ENCODE data around the gene MTFR2. TPM values are rescaled to one million over a fixed set of nuclear protein-coding genes. Genes with fewer than 3 reads are reported as not detected.

Gene MTFR2
- polyA plus RNA-seq, 1 donor (not counting 4 experiments of a cell fraction or from before 2014, with no cell fraction given): 12.0 TPM

DNA sequence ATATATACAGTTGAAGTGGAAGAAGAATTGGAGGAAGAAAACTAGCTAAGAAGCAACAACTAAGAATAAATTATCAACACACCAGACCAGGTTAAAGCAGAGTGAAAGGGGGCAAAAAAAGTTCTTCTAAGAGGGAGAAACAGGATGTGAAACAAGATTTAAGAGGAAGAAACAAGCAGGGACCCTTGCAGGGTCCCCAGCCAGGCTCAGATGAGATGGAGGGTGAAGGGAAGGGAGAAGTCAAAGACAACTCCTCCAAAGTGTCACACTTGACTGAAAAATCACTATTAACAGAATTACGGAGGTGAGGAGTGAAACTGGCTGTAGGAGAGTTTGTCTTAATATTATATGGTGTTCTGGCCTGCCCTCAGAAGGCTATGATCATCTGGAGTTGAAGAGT is 65.4 kb downstream of the MTFR2 start:
- FAIRE-seq (no peak), DNase-seq (ENCODE audit: low read depth, low spot score) (no peak)
- H4K20me1 ChIP-seq (ENCODE audit: control insufficient read depth, extremely low read depth, insufficient read depth, low read length): no peaks in the 10 kb centered on the region
- TF ChIP-seq EZH2 (IDR thresholded peaks at IDR 0.05; ENCODE audit: low read length): no peak
- TF ChIP-seq, protein P1, sequence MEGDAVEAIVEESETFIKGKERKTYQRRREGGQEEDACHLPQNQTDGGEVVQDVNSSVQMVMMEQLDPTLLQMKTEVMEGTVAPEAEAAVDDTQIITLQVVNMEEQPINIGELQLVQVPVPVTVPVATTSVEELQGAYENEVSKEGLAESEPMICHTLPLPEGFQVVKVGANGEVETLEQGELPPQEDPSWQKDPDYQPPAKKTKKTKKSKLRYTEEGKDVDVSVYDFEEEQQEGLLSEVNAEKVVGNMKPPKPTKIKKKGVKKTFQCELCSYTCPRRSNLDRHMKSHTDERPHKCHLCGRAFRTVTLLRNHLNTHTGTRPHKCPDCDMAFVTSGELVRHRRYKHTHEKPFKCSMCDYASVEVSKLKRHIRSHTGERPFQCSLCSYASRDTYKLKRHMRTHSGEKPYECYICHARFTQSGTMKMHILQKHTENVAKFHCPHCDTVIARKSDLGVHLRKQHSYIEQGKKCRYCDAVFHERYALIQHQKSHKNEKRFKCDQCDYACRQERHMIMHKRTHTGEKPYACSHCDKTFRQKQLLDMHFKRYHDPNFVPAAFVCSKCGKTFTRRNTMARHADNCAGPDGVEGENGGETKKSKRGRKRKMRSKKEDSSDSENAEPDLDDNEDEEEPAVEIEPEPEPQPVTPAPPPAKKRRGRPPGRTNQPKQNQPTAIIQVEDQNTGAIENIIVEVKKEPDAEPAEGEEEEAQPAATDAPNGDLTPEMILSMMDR (optimal IDR thresholded peaks at IDR 0.05 in 1 of 3, IDR thresholded peaks at IDR 0.05 in 1 of 3, conservative IDR thresholded peaks at IDR 0.05 in 1 of 3; ENCODE audit: extremely low read depth in 1 of 3, insufficient read depth in 2 of 3, low read length in 3 of 3): no peak
- H3K9me3 ChIP-seq (ENCODE audit: control insufficient read depth, low read depth, low read length): no peaks in the 10 kb centered on the region
- H2AFZ ChIP-seq (ENCODE audit: control insufficient read depth, low read length): no peak overlapping the region
- H3K4me2 ChIP-seq (ENCODE audit: control insufficient read depth, extremely low read depth, insufficient read depth, low read depth, low read length): no peak overlapping the region
- no peaks in the 10 kb centered on the region for H3K9me1 ChIP-seq (ENCODE audit: control insufficient read depth, extremely low read depth, insufficient read depth, low read length)
- no peaks in the 10 kb centered on the region for H3K36me3 ChIP-seq (ENCODE audit: control insufficient read depth in 2 of 2, extremely low read depth in 1 of 2, insufficient read depth in 2 of 2, low read length in 2 of 2)
- H3K4me1 ChIP-seq (ENCODE audit: control insufficient read depth, extremely low read depth, insufficient read depth, low read length): no peaks in the 10 kb centered on the region
- H3K9ac ChIP-seq (ENCODE audit: control insufficient read depth, extremely low read depth, insufficient read depth, low read length): no peak overlapping the region
- no peaks in the 10 kb centered on the region for H3K27me3 ChIP-seq (ENCODE audit: control insufficient read depth, extremely low read depth, insufficient read depth, low read length)
- no peak overlapping the region for H3K27ac ChIP-seq (ENCODE audit: control insufficient read depth, insufficient read depth, low read length)
- dilution Hi-C loops (cut with MboI; ENCODE audit: extremely low pct_ligation_motif_present, low sequenced_read_pairs): no loop called here
- H3K4me3 ChIP-seq (ENCODE audit: control insufficient read depth in 2 of 3, extremely low read depth in 1 of 3, insufficient read depth in 2 of 3, low read depth in 1 of 3, low read length in 3 of 3): no peak overlapping the region
- no peaks in the 10 kb centered on the region for H3K79me2 ChIP-seq (ENCODE audit: control insufficient read depth, insufficient read depth, low read length)

DNA sequence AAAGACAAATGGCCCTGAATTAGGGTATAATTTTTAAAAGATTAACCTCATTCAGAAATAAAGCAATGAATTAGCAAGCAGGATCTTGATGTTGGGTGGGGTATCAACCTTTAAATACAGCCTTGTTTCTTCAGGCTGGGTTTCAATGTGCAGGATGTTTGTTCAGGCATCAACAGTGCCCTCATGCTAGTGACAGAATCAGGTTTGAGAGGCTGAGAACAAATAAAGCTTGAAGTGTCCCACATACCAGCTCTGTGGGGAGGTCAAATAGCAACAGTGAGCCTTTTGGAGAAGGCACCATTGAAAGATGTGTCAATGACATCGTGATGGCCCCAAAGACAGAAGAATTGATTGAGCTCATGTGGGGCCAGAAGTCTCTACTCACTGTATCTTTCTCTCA is 68.2 kb downstream of the MTFR2 start:
- no peak overlapping the region for H3K9ac ChIP-seq (ENCODE audit: control insufficient read depth, extremely low read depth, insufficient read depth, low read length)
- H3K9me1 ChIP-seq (ENCODE audit: control insufficient read depth, extremely low read depth, insufficient read depth, low read length): no peaks in the 10 kb centered on the region
- TF ChIP-seq, protein P1 (optimal IDR thresholded peaks at IDR 0.05 in 1 of 3, IDR thresholded peaks at IDR 0.05 in 1 of 3, conservative IDR thresholded peaks at IDR 0.05 in 1 of 3; ENCODE audit: extremely low read depth in 1 of 3, insufficient read depth in 2 of 3, low read length in 3 of 3): no peak
- TF ChIP-seq EZH2 (IDR thresholded peaks at IDR 0.05; ENCODE audit: low read length): no peak
- dilution Hi-C loops (cut with MboI; ENCODE audit: extremely low pct_ligation_motif_present, low sequenced_read_pairs): no loop called here
- no peaks in the 10 kb centered on the region for H4K20me1 ChIP-seq (ENCODE audit: control insufficient read depth, extremely low read depth, insufficient read depth, low read length)
- H3K4me2 ChIP-seq (ENCODE audit: control insufficient read depth, extremely low read depth, insufficient read depth, low read depth, low read length): no peak overlapping the region
- no peaks in the 10 kb centered on the region for H3K79me2 ChIP-seq (ENCODE audit: control insufficient read depth, insufficient read depth, low read length)
- H2AFZ ChIP-seq (ENCODE audit: control insufficient read depth, low read length): no peak overlapping the region
- no peak overlapping the region for H3K27ac ChIP-seq (ENCODE audit: control insufficient read depth, insufficient read depth, low read length)
- H3K9me3 ChIP-seq (ENCODE audit: control insufficient read depth, low read depth, low read length): no peaks in the 10 kb centered on the region
- H3K27me3 ChIP-seq (ENCODE audit: control insufficient read depth, extremely low read depth, insufficient read depth, low read length): no peaks in the 10 kb centered on the region
- DNase-seq (ENCODE audit: low read depth, low spot score) (no peak), FAIRE-seq (no peak)
- no peaks in the 10 kb centered on the region for H3K36me3 ChIP-seq (ENCODE audit: control insufficient read depth in 2 of 2, extremely low read depth in 1 of 2, insufficient read depth in 2 of 2, low read length in 2 of 2)
- no peaks in the 10 kb centered on the region for H3K4me1 ChIP-seq (ENCODE audit: control insufficient read depth, extremely low read depth, insufficient read depth, low read length)
- H3K4me3 ChIP-seq (ENCODE audit: control insufficient read depth in 2 of 3, extremely low read depth in 1 of 3, insufficient read depth in 2 of 3, low read depth in 1 of 3, low read length in 3 of 3): no peak overlapping the region

Data from keratinocyte (primary cell).